Measurements from ENCODE around the gene KIF4A.

GRCh38 chrX:70247252-70247651, 42.7 kb upstream of the KIF4A start:
- TF ChIP-seq CHD1 (IDR thresholded peaks at IDR 0.05; ENCODE audit: low read length), result no peak
- no peak for TF ChIP-seq AFF4 (CRISPR knock-in tag; IDR thresholded peaks at IDR 0.05)
- TF ChIP-seq SIN3A (IDR thresholded peaks at IDR 0.05; ENCODE audit: borderline replicate concordance in 2 of 2, control insufficient read depth in 1 of 2, low read depth in 2 of 2, low read length in 2 of 2), result no peak
- TF ChIP-seq POLR2AphosphoS2 (IDR thresholded peaks at IDR 0.05; ENCODE audit: low read length), result no peak
- no peak for TF ChIP-seq NCOR1 (IDR thresholded peaks at IDR 0.05)
- TF ChIP-seq ARNT (IDR thresholded peaks at IDR 0.05), result no peak
- TF ChIP-seq GABPA (tag; conservative IDR thresholded peaks at IDR 0.05; ENCODE audit: low read depth), result no peak
- no peak for TF ChIP-seq ELF4 (CRISPR knock-in tag; IDR thresholded peaks at IDR 0.05)
- TF ChIP-seq TAF1 (IDR thresholded peaks at IDR 0.05; ENCODE audit: control insufficient read depth, extremely low read depth, insufficient read depth, low read length, severe bottlenecking), result no peak
- no peak for TF ChIP-seq POLR2A (conservative IDR thresholded peaks at IDR 0.05)

All from K562 (cell line).